GM18505 (cell line): Measurements from ENCODE around the gene CCR1.

Source experiments
- ATAC-seq: cut with Tn5 transposase; IDR thresholded peaks from one replicate; pipeline ENCODE4 v1.9.1; 2021; ENCODE audit not compliant: unreplicated experiment
- POLR2A ChIP-seq: IDR thresholded peaks from 4 replicates; pipeline ENCODE4 v1.6.1; 2011; ENCODE audit warnings: borderline replicate concordance; ENCODE audit not compliant: insufficient read depth, insufficient read length; ENCODE audit errors: extremely low read depth

The CCR1 gene

DNA sequence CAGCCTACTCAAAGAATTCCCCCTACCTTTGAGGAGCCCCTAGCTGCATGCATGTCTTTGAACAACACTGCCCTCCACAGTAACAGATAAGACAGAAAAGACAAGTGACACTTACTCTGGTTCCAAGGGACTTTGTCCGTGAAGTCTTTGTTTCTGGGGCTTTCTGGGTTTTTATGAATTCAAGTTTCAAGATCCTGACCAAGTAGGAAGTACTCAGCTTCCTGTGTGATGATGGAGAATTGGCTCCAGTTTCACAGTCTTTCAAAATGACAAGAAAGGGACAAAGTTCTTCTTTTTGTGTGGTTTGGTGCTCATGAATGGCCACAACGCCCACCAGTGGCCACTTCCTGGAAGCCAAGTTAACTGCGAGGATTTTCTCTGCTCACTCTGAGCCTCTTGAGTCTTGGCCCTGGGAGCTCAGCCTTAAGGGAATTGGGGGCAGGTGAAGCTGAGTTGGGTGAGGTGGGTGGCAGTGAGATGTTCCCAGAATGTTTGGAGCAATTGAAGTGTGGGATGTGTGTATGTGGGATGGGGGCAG, at the start of gene CCR1:
Gene CCR1 (minus strand): TSS at position 147 of the 538 bp plus-strand sequence. CDS start 4,000 bp downstream, outside the sequence.
- TF ChIP-seq POLR2A: peak; percentile 23
- no peak for ATAC-seq

- no peak for ATAC-seq
- TF ChIP-seq POLR2A: no peak
Observed at GRCh38 chr3:46252980-46253379, 44.9 kb upstream of the CCR1 start.

DNA sequence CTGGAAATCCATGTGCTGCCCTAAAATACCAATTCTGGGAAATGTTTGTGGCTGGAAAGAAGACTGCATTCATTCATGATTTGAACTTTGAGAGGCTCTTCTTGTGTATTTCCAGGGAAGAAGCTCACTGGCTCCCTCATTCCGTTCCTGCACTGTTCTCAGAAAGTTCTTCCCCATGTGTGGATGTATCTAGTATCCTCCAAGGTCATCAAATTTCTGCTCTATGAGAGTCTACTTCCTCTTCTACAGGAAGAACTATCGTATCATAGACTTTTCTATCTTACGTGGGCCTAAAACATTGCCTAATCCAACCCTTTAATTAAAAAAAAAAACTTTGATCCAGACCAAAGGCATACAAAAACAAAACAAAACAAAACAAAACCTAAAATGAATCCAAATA, 37.0 kb upstream of the CCR1 start:
- no peak for TF ChIP-seq POLR2A
- no peak for ATAC-seq

DNA sequence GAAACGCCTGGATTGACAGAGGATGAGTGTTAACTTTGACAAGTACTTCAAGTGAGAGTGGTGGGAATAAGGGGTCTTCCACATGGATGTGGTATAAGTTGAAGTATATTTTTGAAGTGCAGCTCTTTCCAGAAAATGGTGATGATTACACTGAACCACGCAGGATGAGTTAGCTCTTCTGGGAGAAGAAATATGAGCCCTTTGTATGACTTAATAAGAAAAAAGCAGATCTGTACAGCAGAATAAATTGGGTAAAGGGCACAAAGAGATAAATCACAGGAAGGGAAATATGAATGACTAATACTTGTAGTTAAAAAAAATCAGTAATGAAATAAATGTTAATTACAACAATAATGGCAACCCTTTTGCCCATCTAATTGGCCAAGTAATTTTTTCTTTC, 35.4 kb upstream of the CCR1 start:
- ATAC-seq: no peak
- no peak for TF ChIP-seq POLR2A

- no peak for TF ChIP-seq POLR2A
- no peak for ATAC-seq
Observed at GRCh38 chr3:46242120-46242519, 34.0 kb upstream of the CCR1 start, which contains the start of gene CCR3. Gene CCR3 (plus strand): TSS chr3:46242460. CDS start chr3:46265159, 22,699 bp downstream.

- no peak for TF ChIP-seq POLR2A
- no peak for ATAC-seq
Observed at GRCh38 chr3:46239952-46240351, 31.8 kb upstream of the CCR1 start.

DNA sequence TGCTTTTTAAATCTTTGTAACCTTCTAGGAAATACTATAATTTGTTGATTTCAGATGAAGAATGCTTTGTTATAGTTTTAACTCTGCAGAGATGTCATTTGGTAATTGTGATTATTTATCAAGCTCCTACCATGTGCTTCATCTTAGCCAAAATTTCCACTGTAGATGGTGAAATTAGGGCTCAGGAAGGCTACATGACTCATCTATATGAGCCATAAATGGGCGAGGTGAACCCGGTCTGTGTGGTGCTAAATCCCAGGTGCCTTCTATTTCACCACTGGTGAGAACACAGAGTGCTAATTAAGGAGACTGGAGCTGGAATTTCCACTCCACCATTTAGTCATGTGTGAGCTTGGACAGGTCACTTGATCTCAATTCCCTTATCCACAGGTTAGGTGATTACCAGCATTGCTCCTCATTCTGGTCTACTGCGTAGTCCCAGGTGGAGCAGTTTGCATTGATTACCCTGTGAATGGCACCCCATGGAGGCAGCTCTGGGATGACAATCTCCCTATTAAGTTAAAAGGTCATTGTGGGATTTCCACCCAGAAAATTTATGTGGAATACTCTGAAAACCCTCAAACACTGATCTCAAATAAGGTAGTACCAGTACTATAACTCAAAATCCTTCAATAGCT, 31.3 kb upstream of the CCR1 start:
- ATAC-seq: no peak
- TF ChIP-seq POLR2A: no peak

- ATAC-seq: no peak
- no peak for TF ChIP-seq POLR2A
Observed at GRCh38 chr3:46238386-46238785, 30.3 kb upstream of the CCR1 start.

DNA sequence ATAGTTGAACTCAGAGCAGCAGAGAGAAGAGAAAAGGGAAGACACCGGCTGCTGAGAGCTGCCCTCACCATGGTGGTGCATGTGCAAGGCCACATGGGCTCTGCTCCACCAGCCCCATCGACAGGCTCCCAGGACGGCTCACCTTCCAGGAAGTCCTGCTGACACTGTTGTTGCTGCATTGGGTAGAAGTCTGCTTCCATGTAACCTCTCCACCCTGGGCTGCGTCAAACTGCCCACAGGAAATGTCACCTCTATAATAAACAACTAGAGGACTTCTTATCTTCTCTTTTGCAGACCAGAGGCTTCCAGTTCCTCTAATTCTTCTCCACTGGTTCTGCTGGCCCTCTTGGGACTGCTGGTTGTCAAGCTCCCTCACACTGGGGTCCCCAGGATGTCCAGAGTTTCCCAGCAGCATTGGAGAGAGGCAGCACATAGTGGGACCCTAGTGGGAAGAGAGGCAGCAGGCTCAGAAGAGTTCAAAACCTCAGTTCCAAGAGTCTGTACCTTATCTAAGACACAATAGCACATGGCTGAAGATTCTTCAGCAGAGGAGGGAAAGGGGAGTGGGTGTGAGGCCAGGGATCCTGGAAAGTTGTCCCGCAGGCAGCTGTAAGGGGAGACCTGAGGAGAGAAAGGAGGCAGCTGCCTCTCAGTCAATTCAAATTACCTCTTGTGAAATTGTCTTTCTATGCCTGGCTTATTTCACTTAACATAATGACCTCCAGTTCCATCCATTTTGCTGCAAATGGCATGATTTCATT, 28.4 kb upstream of the CCR1 start:
- TF ChIP-seq POLR2A: no peak
- no peak for ATAC-seq

GRCh38 chr3:46235425-46235824, 27.3 kb upstream of the CCR1 start:
- TF ChIP-seq POLR2A: no peak
- ATAC-seq: no peak

DNA sequence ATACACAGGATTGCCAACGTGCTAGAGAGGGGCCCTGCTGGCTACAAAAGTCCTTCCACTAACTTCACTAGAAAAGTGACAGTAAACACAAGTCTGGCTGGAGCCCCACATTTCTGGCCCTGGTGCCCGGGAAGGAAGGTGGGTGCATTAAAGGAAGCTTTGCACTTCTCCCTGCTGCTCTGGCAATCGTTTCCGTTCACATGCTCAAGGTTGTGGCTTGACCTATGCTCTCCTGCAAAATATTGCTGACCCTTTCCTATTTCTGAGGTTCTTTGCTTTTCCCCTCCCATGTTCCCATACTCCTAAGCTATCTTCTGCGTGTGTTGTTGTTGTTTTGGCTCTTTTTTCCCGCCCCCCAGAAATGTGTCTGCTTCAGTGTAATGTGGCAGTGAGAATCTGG, 25.1 kb upstream of the CCR1 start:
- no peak for ATAC-seq
- TF ChIP-seq POLR2A: no peak

- TF ChIP-seq POLR2A: no peak
- no peak for ATAC-seq
Observed at GRCh38 chr3:46231323-46231722, 23.2 kb upstream of the CCR1 start.

DNA sequence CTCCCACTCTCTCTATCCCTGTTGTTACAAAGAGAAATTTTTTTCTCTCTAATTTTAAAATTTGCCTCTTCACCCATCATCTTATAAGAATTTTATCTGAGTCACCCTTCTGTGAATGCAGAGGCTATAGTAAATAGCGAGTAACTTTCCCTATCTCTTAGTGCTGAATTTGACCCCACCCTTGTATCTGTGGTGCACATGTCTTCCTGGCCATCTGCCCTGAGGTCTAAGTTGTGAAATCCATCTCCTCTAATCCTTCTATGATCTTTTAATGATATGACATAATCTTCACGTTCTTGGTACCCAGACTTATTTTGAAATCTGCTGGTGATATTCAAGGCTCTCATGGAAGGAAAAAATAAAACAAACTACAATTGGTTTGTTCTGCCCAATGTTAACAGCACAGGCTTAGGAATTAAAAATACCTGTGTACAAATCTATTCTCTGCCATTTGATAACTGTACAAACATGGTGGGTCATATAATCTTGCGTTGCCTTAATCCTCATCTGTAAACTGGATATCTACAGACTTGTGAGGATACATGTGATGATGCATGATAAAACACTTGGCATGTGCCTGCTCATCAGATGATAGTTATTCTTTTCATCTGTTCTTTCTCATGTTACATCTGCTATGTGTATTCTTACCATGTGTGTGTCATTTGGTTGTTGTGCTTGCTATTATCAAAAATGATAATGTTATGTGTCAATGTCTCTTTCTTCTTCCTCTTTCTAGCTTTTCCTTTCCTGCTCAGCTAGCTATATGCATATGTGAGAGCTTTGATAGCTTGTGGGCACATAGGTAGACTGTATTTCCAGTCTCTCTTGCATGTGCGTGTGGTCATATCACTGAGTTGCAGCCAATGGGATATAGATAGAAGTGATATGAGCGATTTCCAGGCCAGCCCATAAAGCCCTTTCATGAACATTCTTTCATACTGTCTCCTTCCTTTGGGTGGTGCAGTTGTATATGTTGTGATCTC, 20.4 kb upstream of the CCR1 start:
- no peak for TF ChIP-seq POLR2A
- no peak for ATAC-seq
